CD4-positive, alpha-beta memory T cell (primary cell): ENCODE results near the gene FADS2. TPM values are rescaled to one million over a fixed set of nuclear protein-coding genes. Genes with fewer than 3 reads are reported as not detected.

ENCODE experiments used
- CTCF ChIA-PET: fragments of 350-600 bp; sonication (Branson Sonifier 250); formaldehyde crosslinking; loops from one replicate; lab custom pipeline; 2021; ENCODE audit warnings: inconsistent platforms; ENCODE audit not compliant: partially characterized antibody; lab: Charles Lee
- POLR2A ChIA-PET: fragments of 350-600 bp; sonication (Branson Sonifier 250); formaldehyde crosslinking; loops from one replicate; lab custom pipeline; 2021; ENCODE audit not compliant: partially characterized antibody; lab: Charles Lee
- DNase-seq, 5 donors: peaks; one replicate each; pipeline versions ENCODE4 v3.0.0 to v3.0.0-alpha.2; 2020 to 2022; ENCODE audit warnings: mixed read lengths in 1 of 5
- H3K27ac ChIP-seq: one replicate; pipeline ENCODE4 v1.7.0; 2013; ENCODE audit warnings: low read depth, low read length
- H3K27me3 ChIP-seq: 2 replicates; pipeline ENCODE4 v1.7.0; 2013; ENCODE audit warnings: mild to moderate bottlenecking, low read length, moderate library complexity; ENCODE audit not compliant: insufficient read depth
- H3K36me3 ChIP-seq: 2 replicates; pipeline ENCODE4 v1.7.0; 2013; ENCODE audit warnings: mild to moderate bottlenecking, low read length, moderate library complexity; ENCODE audit not compliant: insufficient read depth
- H3K4me1 ChIP-seq: 2 replicates; pipeline ENCODE4 v1.7.0; 2013; ENCODE audit warnings: mild to moderate bottlenecking, low read length, moderate library complexity; ENCODE audit not compliant: insufficient read depth
- H3K4me3 ChIP-seq, 2 donors: one replicate each; pipeline ENCODE4 v1.7.0; 2013; ENCODE audit warnings: low read length in 2 of 2, mild to moderate bottlenecking in 1 of 2
- H3K9me3 ChIP-seq, 2 donors: one replicate each; pipeline ENCODE4 v1.7.0; 2013; ENCODE audit warnings: low read length in 2 of 2, control low read depth in 1 of 2; ENCODE audit not compliant: control insufficient read depth in 1 of 2
- H3K27ac Mint-ChIP-seq, 7 donors: one replicate each; pipeline ENCODE4 v1.8.0; 2020 to 2021; ENCODE audit warnings: mixed read lengths in 7 of 7, mild to moderate bottlenecking in 6 of 7, inconsistent platforms in 3 of 7, moderate library complexity in 3 of 7
- H3K27me3 Mint-ChIP-seq, 2 donors: one replicate each; pipeline ENCODE4 v1.8.0; 2020 to 2021; ENCODE audit warnings: mixed read lengths in 2 of 2
- H3K36me3 Mint-ChIP-seq, 2 donors: one replicate each; pipeline ENCODE4 v1.8.0; 2020 to 2021; ENCODE audit warnings: mixed read lengths in 2 of 2, inconsistent platforms in 1 of 2, mild to moderate bottlenecking in 1 of 2
- H3K4me1 Mint-ChIP-seq, 4 donors: one replicate each; pipeline ENCODE4 v1.8.0; 2020 to 2021; ENCODE audit warnings: mixed read lengths in 4 of 4, mild to moderate bottlenecking in 1 of 4
- H3K4me3 Mint-ChIP-seq, 8 donors: one replicate each; pipeline ENCODE4 v1.8.0; 2020 to 2021; ENCODE audit warnings: mixed read lengths in 8 of 8, mild to moderate bottlenecking in 7 of 8, moderate library complexity in 6 of 8, inconsistent platforms in 3 of 8
- H3K9me3 Mint-ChIP-seq, 8 donors: one replicate each; pipeline ENCODE4 v1.8.0; 2020 to 2021; ENCODE audit warnings: mixed read lengths in 8 of 8, mild to moderate bottlenecking in 5 of 8, inconsistent platforms in 3 of 8, moderate library complexity in 1 of 8
- intact Hi-C: fragments of 100-400 bp; cut with micrococcal nuclease; formaldehyde crosslinking; loops from one replicate; pipeline ENCODE4 v1.15.1; 2023
- polyA plus RNA-seq, 2 donors: library from polyadenylated mRNA; unstranded; fragments of 300-500 nt; fragmentation: Illumina TruSeq; gene quantifications; one replicate each; pipeline ENCODE4 v1.2.3, GENCODE V29; 2021
- total RNA-seq, 2 experiments: library from RNA; stranded (reverse); gene quantifications; one replicate each; pipeline ENCODE4 v1.2.3, GENCODE V29; 2021

The FADS2 gene
- total and polyA plus RNA-seq, 4 experiments from 2014 or later: 0.06 to 0.94 (median 0.47) TPM

- intact Hi-C loops: no loop called here
- H3K27me3 Mint-ChIP-seq: peaks cover 3 to 22% of the 10 kb centered on the region in 2 donors
- no peak overlapping the region for H3K27ac Mint-ChIP-seq
- H3K9me3 ChIP-seq: no peaks in the 10 kb centered on the region
- H3K9me3 Mint-ChIP-seq: no peaks in the 10 kb centered on the region
- POLR2A ChIA-PET: no interaction called here
- CTCF ChIA-PET: interaction anchor here (1.6 to 4.2 kb wide), 3 partner anchors 12 to 197 kb away, joined by 3 to 31 read pairs (median 8); no protein-coding TSS in a partner anchor
- H3K4me1 Mint-ChIP-seq: no peaks in the 10 kb centered on the region
- no peak overlapping the region for H3K4me3 Mint-ChIP-seq
- no peaks in the 10 kb centered on the region for H3K36me3 ChIP-seq
- no peaks in the 10 kb centered on the region for H3K4me1 ChIP-seq
- no peak for DNase-seq
- H3K4me3 ChIP-seq: no peak overlapping the region
- H3K27ac ChIP-seq: no peak overlapping the region
- no peaks in the 10 kb centered on the region for H3K27me3 ChIP-seq
- no peaks in the 10 kb centered on the region for H3K36me3 Mint-ChIP-seq
These were observed 82.4 kb downstream of the FADS2 start for GRCh38 chr11:61910187-61911127.

DNA sequence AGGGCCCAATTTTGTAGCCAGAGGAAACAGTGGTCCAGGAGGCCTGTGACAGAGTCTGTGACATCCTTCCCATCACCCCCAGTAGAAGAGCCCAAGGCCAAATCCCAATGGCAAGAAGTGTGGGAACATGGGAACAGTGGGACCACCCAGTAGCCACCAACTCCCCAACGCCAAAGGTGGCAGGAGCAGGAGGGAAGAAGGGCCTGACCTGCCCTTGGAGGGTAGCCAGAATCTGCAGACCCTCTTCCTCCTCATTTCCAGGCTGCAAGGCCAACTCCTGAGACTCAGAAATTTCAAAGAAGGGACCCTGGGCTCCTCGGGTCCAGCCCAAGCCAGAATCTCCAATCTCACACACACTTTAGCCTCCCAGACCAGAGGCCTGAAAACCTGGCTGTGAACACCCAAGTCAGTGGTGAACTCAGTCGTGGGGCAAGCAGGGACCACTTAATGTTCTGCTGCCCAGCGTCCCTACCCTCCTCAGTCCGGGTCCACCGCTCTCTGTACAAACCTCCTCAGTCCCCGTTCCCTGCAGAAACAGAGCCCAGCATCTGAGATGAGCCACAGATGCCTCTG lies 83.1 kb downstream of the FADS2 start:
- Mint-ChIP-seq H3K27me3 (peaks cover 6 to 25% of the 10 kb centered on the region in 2 donors), H3K9me3 (no peaks in the 10 kb centered on the region), H3K4me1 (no peaks in the 10 kb centered on the region), H3K4me3 (no peak overlapping the region), H3K27ac (no peak overlapping the region), H3K36me3 (no peaks in the 10 kb centered on the region)
- H3K27me3 ChIP-seq: no peaks in the 10 kb centered on the region
- H3K4me1 ChIP-seq: no peaks in the 10 kb centered on the region
- ChIA-PET POLR2A (no interaction called here), CTCF (interaction anchor here (4.2 kb wide), 1 partner anchor 12 kb away, joined by 31 read pairs; no protein-coding TSS in a partner anchor)
- no peak for DNase-seq
- no peaks in the 10 kb centered on the region for H3K36me3 ChIP-seq
- no peak overlapping the region for H3K4me3 ChIP-seq
- intact Hi-C loops: no loop called here
- H3K9me3 ChIP-seq: no peaks in the 10 kb centered on the region
- H3K27ac ChIP-seq: no peak overlapping the region

GRCh38 chr11:61911701-61912529 lies 83.8 kb downstream of the FADS2 start:
- H3K27ac ChIP-seq: no peak overlapping the region
- ChIA-PET POLR2A (no interaction called here), CTCF (no interaction called here)
- peaks cover 0 to 5% (median 0%) of the 10 kb centered on the region in 4 donors for H3K4me1 Mint-ChIP-seq
- no peak overlapping the region for H3K4me3 Mint-ChIP-seq
- intact Hi-C loops: no loop called here
- H3K9me3 Mint-ChIP-seq: no peaks in the 10 kb centered on the region
- DNase-seq: no peak
- H3K9me3 ChIP-seq: no peaks in the 10 kb centered on the region
- peaks cover 10 to 29% of the 10 kb centered on the region in 2 donors for H3K27me3 Mint-ChIP-seq
- no peaks in the 10 kb centered on the region for H3K36me3 Mint-ChIP-seq
- no peaks in the 10 kb centered on the region for H3K4me1 ChIP-seq
- H3K27me3 ChIP-seq: no peaks in the 10 kb centered on the region
- H3K4me3 ChIP-seq: no peak overlapping the region
- no peaks in the 10 kb centered on the region for H3K36me3 ChIP-seq
- H3K27ac Mint-ChIP-seq: no peak overlapping the region

GRCh38 chr11:61912530-61912898 lies 84.4 kb downstream of the FADS2 start:
- Histone ChIP-seq H3K4me1 (no peaks in the 10 kb centered on the region), H3K36me3 (no peaks in the 10 kb centered on the region), H3K27ac (no peak overlapping the region), H3K9me3 (no peaks in the 10 kb centered on the region), H3K4me3 (no peak overlapping the region), H3K27me3 (no peaks in the 10 kb centered on the region)
- POLR2A ChIA-PET: no interaction called here
- Mint-ChIP-seq H3K36me3 (no peaks in the 10 kb centered on the region), H3K4me3 (no peak overlapping the region), H3K4me1 (peaks cover 0 to 5% (median under 1%) of the 10 kb centered on the region in 4 donors), H3K9me3 (no peaks in the 10 kb centered on the region), H3K27me3 (peaks cover 10 to 29% of the 10 kb centered on the region in 2 donors), H3K27ac (peak overlapping the region in 1 of 7 donors; percentile 10)
- DNase-seq: no peak
- intact Hi-C loops: no loop called here
- CTCF ChIA-PET: no interaction called here

DNA sequence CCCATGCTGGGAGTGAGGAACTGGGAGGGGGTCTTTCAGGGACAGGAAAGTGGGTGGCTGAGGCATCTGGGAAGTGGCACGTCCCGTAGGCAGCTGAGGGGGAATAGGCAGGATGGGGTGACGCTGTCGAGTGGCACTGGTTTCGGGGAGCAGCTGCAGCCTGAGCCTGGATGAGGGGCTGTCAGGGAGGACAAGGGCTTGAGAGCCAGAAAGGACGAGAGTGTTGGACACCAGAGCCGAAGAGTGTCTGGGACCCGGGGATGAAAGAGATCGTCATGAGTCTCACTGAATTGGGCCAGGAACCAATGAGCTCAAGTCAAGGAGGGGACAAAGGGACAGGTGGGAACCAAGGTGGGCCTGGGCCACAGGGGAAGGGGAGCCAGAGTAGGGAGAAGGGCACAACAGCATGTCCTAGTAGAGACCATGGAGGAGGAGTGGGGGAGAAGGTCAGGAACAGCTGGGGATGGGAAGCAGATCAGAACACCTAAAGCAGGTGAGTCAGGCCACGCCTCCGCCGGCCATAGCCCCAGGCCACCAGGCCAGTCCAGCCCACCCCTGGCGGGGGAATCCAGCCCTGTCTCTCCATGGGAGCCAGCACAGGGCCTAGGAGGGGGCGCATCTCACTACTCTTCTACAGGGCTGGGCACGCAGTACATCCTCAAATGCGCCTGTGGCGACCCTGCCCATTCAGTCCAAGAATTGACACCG lies 85.0 kb downstream of the FADS2 start:
- no peaks in the 10 kb centered on the region for H3K36me3 Mint-ChIP-seq

GRCh38 chr11:61913699-61914395 lies 85.7 kb downstream of the FADS2 start:
- DNase-seq: no peak
- H3K27me3 ChIP-seq: peaks cover 8% of the 10 kb centered on the region
- Mint-ChIP-seq H3K27me3 (peaks cover 21 to 42% of the 10 kb centered on the region in 2 donors), H3K4me1 (peaks cover 3 to 14% (median 9%) of the 10 kb centered on the region in 4 donors), H3K27ac (no peak overlapping the region), H3K4me3 (no peak overlapping the region), H3K36me3 (no peaks in the 10 kb centered on the region), H3K9me3 (no peaks in the 10 kb centered on the region)
- H3K36me3 ChIP-seq: no peaks in the 10 kb centered on the region
- intact Hi-C loops: no loop called here
- ChIA-PET POLR2A (no interaction called here), CTCF (interaction anchor here (1.6 to 3.6 kb wide), 2 partner anchors 16 to 168 kb away, joined by 6 to 11 read pairs; no protein-coding TSS in a partner anchor)
- H3K4me1 ChIP-seq: no peaks in the 10 kb centered on the region
- no peaks in the 10 kb centered on the region for H3K9me3 ChIP-seq
- H3K4me3 ChIP-seq: no peak overlapping the region
- no peak overlapping the region for H3K27ac ChIP-seq

More for the DNA sequence above, 85.0 kb downstream of the FADS2 start:
- no peaks in the 10 kb centered on the region for H3K9me3 ChIP-seq
- no peak for DNase-seq
- Mint-ChIP-seq H3K9me3 (no peaks in the 10 kb centered on the region), H3K4me1 (peaks cover 3 to 10% (median 6%) of the 10 kb centered on the region in 4 donors), H3K4me3 (no peak overlapping the region), H3K27ac (peak overlapping the region in 1 of 7 donors; percentile 53), H3K27me3 (peaks cover 16 to 35% of the 10 kb centered on the region in 2 donors)
- no peaks in the 10 kb centered on the region for H3K36me3 ChIP-seq
- H3K27ac ChIP-seq: no peak overlapping the region
- no peaks in the 10 kb centered on the region for H3K4me1 ChIP-seq
- POLR2A ChIA-PET: no interaction called here
- H3K4me3 ChIP-seq: no peak overlapping the region
- CTCF ChIA-PET: interaction anchor here (3.6 kb wide), 1 partner anchor 169 kb away, joined by 11 read pairs; no protein-coding TSS in a partner anchor
- intact Hi-C loops: no loop called here
- peaks cover 4% of the 10 kb centered on the region for H3K27me3 ChIP-seq
